ENCODE data around the gene P2RX2. TPM values are rescaled to one million over a fixed set of nuclear protein-coding genes. Genes with fewer than 3 reads are reported as not detected.

P2RX2 gene
- total and polyA plus RNA-seq, 4 donors, result not detected

DNA sequence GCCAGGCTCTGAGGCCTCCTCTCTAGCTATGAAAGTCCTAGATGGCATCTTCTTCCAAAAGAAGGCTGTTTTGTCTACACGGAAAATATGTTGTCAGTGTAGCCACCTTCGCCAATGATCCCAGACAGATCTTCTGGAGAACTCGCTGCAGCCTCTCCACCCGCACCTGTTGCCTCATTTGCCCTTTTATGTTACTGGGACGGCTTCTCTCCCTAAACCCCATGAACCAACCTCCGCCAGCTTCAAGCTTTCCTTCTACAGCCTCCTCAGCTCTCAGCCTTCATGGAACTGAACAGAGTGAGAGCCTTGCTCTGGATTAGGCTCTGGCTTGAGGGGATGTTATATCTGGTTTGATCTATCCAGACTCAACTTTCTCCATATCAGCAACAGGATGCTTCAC lies 10.8 kb downstream of the P2RX2 start (continued):
- TF ChIP-seq, protein P1, sequence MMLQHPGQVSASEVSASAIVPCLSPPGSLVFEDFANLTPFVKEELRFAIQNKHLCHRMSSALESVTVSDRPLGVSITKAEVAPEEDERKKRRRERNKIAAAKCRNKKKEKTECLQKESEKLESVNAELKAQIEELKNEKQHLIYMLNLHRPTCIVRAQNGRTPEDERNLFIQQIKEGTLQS (IDR thresholded peaks at IDR 0.05), result no peak
- TF ChIP-seq JUND (IDR thresholded peaks at IDR 0.05), result no peak
- TF ChIP-seq, protein P2, sequence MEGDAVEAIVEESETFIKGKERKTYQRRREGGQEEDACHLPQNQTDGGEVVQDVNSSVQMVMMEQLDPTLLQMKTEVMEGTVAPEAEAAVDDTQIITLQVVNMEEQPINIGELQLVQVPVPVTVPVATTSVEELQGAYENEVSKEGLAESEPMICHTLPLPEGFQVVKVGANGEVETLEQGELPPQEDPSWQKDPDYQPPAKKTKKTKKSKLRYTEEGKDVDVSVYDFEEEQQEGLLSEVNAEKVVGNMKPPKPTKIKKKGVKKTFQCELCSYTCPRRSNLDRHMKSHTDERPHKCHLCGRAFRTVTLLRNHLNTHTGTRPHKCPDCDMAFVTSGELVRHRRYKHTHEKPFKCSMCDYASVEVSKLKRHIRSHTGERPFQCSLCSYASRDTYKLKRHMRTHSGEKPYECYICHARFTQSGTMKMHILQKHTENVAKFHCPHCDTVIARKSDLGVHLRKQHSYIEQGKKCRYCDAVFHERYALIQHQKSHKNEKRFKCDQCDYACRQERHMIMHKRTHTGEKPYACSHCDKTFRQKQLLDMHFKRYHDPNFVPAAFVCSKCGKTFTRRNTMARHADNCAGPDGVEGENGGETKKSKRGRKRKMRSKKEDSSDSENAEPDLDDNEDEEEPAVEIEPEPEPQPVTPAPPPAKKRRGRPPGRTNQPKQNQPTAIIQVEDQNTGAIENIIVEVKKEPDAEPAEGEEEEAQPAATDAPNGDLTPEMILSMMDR (IDR thresholded peaks at IDR 0.05; ENCODE audit: low read depth, low read length, missing input control), result no peak
- no peak for TF ChIP-seq NR2F2 (IDR thresholded peaks at IDR 0.05)

DNA sequence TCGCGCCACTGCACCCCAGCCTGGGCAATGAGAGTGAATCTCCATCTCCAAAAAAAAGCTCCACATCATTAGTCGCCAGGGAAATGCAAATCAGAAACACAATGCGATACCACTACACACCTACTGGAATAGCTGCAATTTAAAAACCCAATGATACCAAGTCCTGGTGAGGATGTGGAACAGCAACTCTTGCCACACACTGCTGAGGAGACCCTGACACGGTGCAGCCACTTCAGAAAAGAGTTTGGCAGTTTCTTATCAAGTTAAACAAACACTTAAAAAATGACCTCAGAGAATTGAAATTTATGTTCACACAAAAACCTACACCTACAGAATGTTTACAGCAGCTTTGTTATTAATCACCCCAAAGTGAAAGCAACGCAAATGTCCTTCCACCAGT lies 12.1 kb downstream of the P2RX2 start:
- no peak overlapping the region for H3K27ac ChIP-seq (ENCODE audit: low read depth in 1 of 2, low read length in 2 of 2)
- WGBS, result 94% methylated on average over 6 of the region's 6 CpGs
- H3K9ac ChIP-seq (ENCODE audit: low read depth in 1 of 2, low read length in 2 of 2), result no peak overlapping the region
- H3K9me3 ChIP-seq (ENCODE audit: control insufficient read depth in 4 of 4, low read length in 3 of 4), result no peaks in the 10 kb centered on the region
- H3K36me3 ChIP-seq (ENCODE audit: control insufficient read depth in 4 of 4, insufficient read depth in 3 of 4, low read depth in 1 of 4, low read length in 3 of 4), result peaks cover 0 to 69% (median 46%) of the 10 kb centered on the region in 4 donors
- H3K4me1 ChIP-seq (ENCODE audit: control insufficient read depth in 4 of 4, insufficient read depth in 4 of 4, low read length in 3 of 4), result no peaks in the 10 kb centered on the region
- TF ChIP-seq NR2F2 (IDR thresholded peaks at IDR 0.05) (no peak), FOXA1 (IDR thresholded peaks at IDR 0.05) (no peak), TAF1 (conservative IDR thresholded peaks at IDR 0.05) (no peak), RAD21 (IDR thresholded peaks at IDR 0.05) (no peak), SP1 (IDR thresholded peaks at IDR 0.05) (no peak), YY1 (IDR thresholded peaks at IDR 0.05) (no peak), JUND (IDR thresholded peaks at IDR 0.05) (no peak), EGR1 (IDR thresholded peaks at IDR 0.05; ENCODE audit: low read depth in 2 of 2) (no peak), GABPA (IDR thresholded peaks at IDR 0.05 in 1 of 2, conservative IDR thresholded peaks at IDR 0.05 in 1 of 2) (no peak)
- TF ChIP-seq, protein P2 (IDR thresholded peaks at IDR 0.05; ENCODE audit: low read depth, low read length, missing input control), result no peak
- TF ChIP-seq, protein P3, sequence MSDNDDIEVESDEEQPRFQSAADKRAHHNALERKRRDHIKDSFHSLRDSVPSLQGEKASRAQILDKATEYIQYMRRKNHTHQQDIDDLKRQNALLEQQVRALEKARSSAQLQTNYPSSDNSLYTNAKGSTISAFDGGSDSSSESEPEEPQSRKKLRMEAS (IDR thresholded peaks at IDR 0.05), result no peak
- TF ChIP-seq, protein P4, sequence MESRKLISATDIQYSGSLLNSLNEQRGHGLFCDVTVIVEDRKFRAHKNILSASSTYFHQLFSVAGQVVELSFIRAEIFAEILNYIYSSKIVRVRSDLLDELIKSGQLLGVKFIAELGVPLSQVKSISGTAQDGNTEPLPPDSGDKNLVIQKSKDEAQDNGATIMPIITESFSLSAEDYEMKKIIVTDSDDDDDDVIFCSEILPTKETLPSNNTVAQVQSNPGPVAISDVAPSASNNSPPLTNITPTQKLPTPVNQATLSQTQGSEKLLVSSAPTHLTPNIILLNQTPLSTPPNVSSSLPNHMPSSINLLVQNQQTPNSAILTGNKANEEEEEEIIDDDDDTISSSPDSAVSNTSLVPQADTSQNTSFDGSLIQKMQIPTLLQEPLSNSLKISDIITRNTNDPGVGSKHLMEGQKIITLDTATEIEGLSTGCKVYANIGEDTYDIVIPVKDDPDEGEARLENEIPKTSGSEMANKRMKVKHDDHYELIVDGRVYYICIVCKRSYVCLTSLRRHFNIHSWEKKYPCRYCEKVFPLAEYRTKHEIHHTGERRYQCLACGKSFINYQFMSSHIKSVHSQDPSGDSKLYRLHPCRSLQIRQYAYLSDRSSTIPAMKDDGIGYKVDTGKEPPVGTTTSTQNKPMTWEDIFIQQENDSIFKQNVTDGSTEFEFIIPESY (IDR thresholded peaks at IDR 0.05), result no peak
- no peaks in the 10 kb centered on the region for H3K27me3 ChIP-seq (ENCODE audit: control insufficient read depth in 4 of 4, insufficient read depth in 4 of 4, low read length in 3 of 4)
- no peak for DNase-seq (ENCODE audit: low spot score)
- H3K4me3 ChIP-seq (ENCODE audit: low read depth in 1 of 3, low read length in 3 of 3), result no peak overlapping the region

DNA sequence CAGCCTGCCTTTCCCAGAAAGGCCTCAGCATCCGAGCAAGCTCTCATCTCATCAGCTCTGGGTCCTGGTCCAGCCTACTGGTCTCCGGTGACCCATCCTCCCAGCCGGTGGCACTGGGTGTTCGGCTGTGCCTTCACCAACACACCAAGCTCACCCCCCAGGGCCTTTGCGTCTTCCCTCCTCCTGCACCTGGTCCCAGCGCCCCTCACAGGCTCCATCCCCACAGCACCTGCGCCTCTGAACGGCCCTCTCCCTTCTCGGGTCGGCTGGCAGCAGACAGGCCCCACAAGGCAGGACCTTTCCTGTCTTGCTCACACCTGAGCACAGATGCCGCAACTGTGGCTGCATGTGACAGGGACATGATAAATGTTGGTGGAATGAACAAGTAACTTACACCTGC lies 13.1 kb downstream of the P2RX2 start:
- H3K27me3 ChIP-seq (ENCODE audit: control insufficient read depth in 4 of 4, insufficient read depth in 4 of 4, low read length in 3 of 4), result no peaks in the 10 kb centered on the region
- no peak for TF ChIP-seq NR2F2 (IDR thresholded peaks at IDR 0.05)
- no peak for TF ChIP-seq TAF1 (conservative IDR thresholded peaks at IDR 0.05)
- TF ChIP-seq, protein P3 (IDR thresholded peaks at IDR 0.05), result no peak
- H3K9ac ChIP-seq (ENCODE audit: low read depth in 1 of 2, low read length in 2 of 2), result no peak overlapping the region
- no peaks in the 10 kb centered on the region for H3K4me1 ChIP-seq (ENCODE audit: control insufficient read depth in 4 of 4, insufficient read depth in 4 of 4, low read length in 3 of 4)
- DNase-seq (ENCODE audit: low spot score), result no peak
- H3K9me3 ChIP-seq (ENCODE audit: control insufficient read depth in 4 of 4, low read length in 3 of 4), result no peaks in the 10 kb centered on the region
- no peak overlapping the region for H3K27ac ChIP-seq (ENCODE audit: low read depth in 1 of 2, low read length in 2 of 2)
- no peak overlapping the region for H3K4me3 ChIP-seq (ENCODE audit: low read depth in 1 of 3, low read length in 3 of 3)
- H3K36me3 ChIP-seq (ENCODE audit: control insufficient read depth in 4 of 4, insufficient read depth in 3 of 4, low read depth in 1 of 4, low read length in 3 of 4), result peaks cover 0 to 73% (median 43%) of the 10 kb centered on the region in 4 donors
- whole genome bisulfite sequencing, result 97% methylated on average over 11 of the region's 11 CpGs

All from liver (tissue), 9 donors.